Neural cell (in vitro differentiated cells): ENCODE results near the gene ARL4A. TPM values are rescaled to one million over a fixed set of nuclear protein-coding genes. Genes with fewer than 3 reads are reported as not detected.
"Not testable (repeated sequence)": the region's sequence is repeated elsewhere in the genome, so short reads cannot be mapped to it uniquely, and the experiment has no call there.

Experiments
- H2AFZ ChIP-seq: fragments of 200-600, 300-800 bp; sonication (generic), shearing (Covaris generic); 2 replicates; pipeline ENCODE4 v1.6.0; 2014; ENCODE audit warnings: low read depth, mild to moderate bottlenecking, antibody characterized with exemption, low read length, moderate library complexity
- H3F3A ChIP-seq: fragments of 200-600 bp; shearing (Covaris generic); 2 replicates; pipeline ENCODE4 v1.6.1; 2016; ENCODE audit warnings: mild to moderate bottlenecking, moderate library complexity, mixed read lengths, antibody characterized with exemption, low read length; ENCODE audit not compliant: insufficient read depth, poor library complexity, severe bottlenecking
- H3K27ac ChIP-seq: fragments of 200-600, 300-800 bp; sonication (generic), shearing (Covaris generic); 2 replicates; pipeline ENCODE4 v1.5.1; 2014; ENCODE audit warnings: mild to moderate bottlenecking, low read length, moderate library complexity
- H3K27me3 ChIP-seq: fragments of 300-800, 200-600 bp; sonication (generic), shearing (Covaris generic); 2 replicates; pipeline ENCODE4 v1.6.0; 2014; ENCODE audit warnings: mild to moderate bottlenecking, low read depth, low read length, moderate library complexity; ENCODE audit not compliant: insufficient read depth
- H3K36me3 ChIP-seq: fragments of 300-800, 200-600 bp; sonication (generic), shearing (Covaris generic); 2 replicates; pipeline ENCODE4 v1.5.1; 2014; ENCODE audit warnings: mild to moderate bottlenecking, antibody characterized with exemption, low read length, moderate library complexity; ENCODE audit not compliant: insufficient read depth
- H3K4me2 ChIP-seq: fragments of 300-800, 200-600 bp; sonication (generic), shearing (Covaris generic); 2 replicates; pipeline ENCODE4 v1.6.0; 2014; ENCODE audit warnings: mild to moderate bottlenecking, low read length
- H3K4me3 ChIP-seq: fragments of 300-800, 200-600 bp; sonication (generic), shearing (Covaris generic); 2 replicates; pipeline ENCODE4 v1.5.1; 2014; ENCODE audit warnings: mild to moderate bottlenecking, low read length, moderate library complexity
- H3K79me2 ChIP-seq: fragments of 200-600 bp; shearing (Covaris generic); replicated peaks from 2 replicates; pipeline ENCODE4 v1.6.0; 2014; ENCODE audit warnings: mild to moderate bottlenecking, low read length, moderate library complexity; ENCODE audit not compliant: insufficient read depth
- H3K9ac ChIP-seq: fragments of 300-800, 200-600 bp; sonication (generic), shearing (Covaris generic); 2 replicates; pipeline ENCODE4 v1.6.1; 2016; ENCODE audit warnings: mild to moderate bottlenecking, low read length, mixed read lengths
- H3K9me2 ChIP-seq: fragments of 200-600 bp; shearing (Covaris generic); 2 replicates; pipeline ENCODE4 v1.6.1; 2016; ENCODE audit warnings: mild to moderate bottlenecking, low read length, mixed read lengths; ENCODE audit not compliant: insufficient read depth
- H3K9me3 ChIP-seq: fragments of 200-600, 300-800 bp; sonication (generic), shearing (Covaris generic); 2 replicates; pipeline ENCODE4 v1.6.1; 2016; ENCODE audit warnings: mild to moderate bottlenecking, mixed run types, low read length, moderate library complexity, mixed read lengths
- H4K20me1 ChIP-seq: fragments of 200-600 bp; shearing (Covaris generic); 2 replicates; pipeline ENCODE4 v1.6.1; 2016; ENCODE audit warnings: mild to moderate bottlenecking, mixed run types; ENCODE audit not compliant: insufficient read depth
- EP300 ChIP-seq: fragments of 450-650 bp; conservative IDR thresholded peaks from 2 replicates; pipeline ENCODE4 v1.6.1; 2014; ENCODE audit warnings: antibody characterized with exemption, mild to moderate bottlenecking, moderate library complexity; ENCODE audit not compliant: poor library complexity, severe bottlenecking
- EZH2 ChIP-seq: fragments of 200-600, 300-800 bp; shearing (Covaris generic), sonication (generic); IDR thresholded peaks from 2 replicates; pipeline ENCODE4 v1.6.1; 2014; ENCODE audit warnings: antibody characterized with exemption, low read length, borderline replicate concordance, mild to moderate bottlenecking; ENCODE audit not compliant: insufficient read depth, poor library complexity, severe bottlenecking
- MXI1 ChIP-seq: fragments of 450-650 bp; conservative IDR thresholded peaks from 2 replicates; pipeline ENCODE4 v1.6.1; 2014; ENCODE audit warnings: antibody characterized with exemption, mild to moderate bottlenecking; ENCODE audit not compliant: poor library complexity, severe bottlenecking
- POLR2AphosphoS5 ChIP-seq: IDR thresholded peaks from 2 replicates; pipeline ENCODE4 v1.6.1; 2012
- RAD21 ChIP-seq: fragments of 450-650 bp; conservative IDR thresholded peaks from 2 replicates; pipeline ENCODE4 v1.6.1; 2014; ENCODE audit warnings: antibody characterized with exemption, mild to moderate bottlenecking, moderate library complexity
- SMC3 ChIP-seq: fragments of 450-650 bp; conservative IDR thresholded peaks from 2 replicates; pipeline ENCODE4 v1.6.1; 2014; ENCODE audit warnings: antibody characterized with exemption, mild to moderate bottlenecking, moderate library complexity; ENCODE audit not compliant: poor library complexity
- TAF1 ChIP-seq: IDR thresholded peaks from 2 replicates; pipeline ENCODE4 v1.6.1; 2012; ENCODE audit warnings: low read depth
- polyA plus RNA-seq: library from polyadenylated mRNA; depleted of rRNA; stranded (reverse); fragments of >200 nt; gene quantifications from 2 replicates; pipeline ENCODE4 v1.2.3, GENCODE V29; 2014
- TF ChIP-seq, protein P1 (sequence below): IDR thresholded peaks from 2 replicates; pipeline ENCODE4 v1.6.1; 2012; ENCODE audit warnings: borderline replicate concordance
- TF ChIP-seq, protein P2 (sequence below): fragments of 450-650 bp; IDR thresholded peaks from 2 replicates; pipeline ENCODE4 v1.5.1; 2014; ENCODE audit warnings: antibody characterized with exemption, mild to moderate bottlenecking, moderate library complexity; ENCODE audit not compliant: poor library complexity, severe bottlenecking

The ARL4A gene
- polyA plus RNA-seq, 1 donor from 2014 or later = 10.9 TPM

DNA sequence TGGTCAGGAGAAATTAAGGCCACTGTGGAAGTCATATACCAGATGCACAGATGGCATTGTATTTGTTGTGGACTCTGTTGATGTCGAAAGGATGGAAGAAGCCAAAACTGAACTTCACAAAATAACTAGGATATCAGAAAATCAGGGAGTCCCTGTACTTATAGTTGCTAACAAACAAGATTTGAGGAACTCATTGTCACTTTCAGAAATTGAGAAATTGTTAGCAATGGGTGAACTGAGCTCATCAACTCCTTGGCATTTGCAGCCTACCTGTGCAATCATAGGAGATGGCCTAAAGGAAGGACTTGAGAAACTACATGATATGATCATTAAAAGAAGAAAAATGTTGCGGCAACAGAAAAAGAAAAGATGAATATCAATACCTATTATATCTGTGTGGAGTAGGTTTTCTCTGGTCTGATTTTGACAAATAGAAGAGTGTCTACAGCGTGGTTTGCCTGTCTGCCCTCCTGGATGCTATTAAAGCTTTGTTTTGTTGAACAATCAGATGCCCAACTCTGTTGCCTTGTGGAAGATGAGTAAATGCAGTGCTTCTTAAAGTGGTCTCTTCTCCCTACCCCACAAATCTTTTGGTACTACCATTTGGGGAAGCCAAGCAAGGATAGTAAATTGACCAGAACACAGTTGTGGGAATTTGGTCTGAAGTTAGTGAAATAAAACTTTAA is 1.2 kb downstream of the ARL4A start:
- H2AFZ ChIP-seq, H3K27me3 ChIP-seq, H3K4me2 ChIP-seq, H3K9ac ChIP-seq, H4K20me1 ChIP-seq, H3K27ac ChIP-seq, H3K9me2 ChIP-seq, H3K4me3 ChIP-seq, H3K36me3 ChIP-seq, H3K79me2 ChIP-seq, H3K9me3 ChIP-seq, H3F3A ChIP-seq: not testable (repeated sequence)

DNA sequence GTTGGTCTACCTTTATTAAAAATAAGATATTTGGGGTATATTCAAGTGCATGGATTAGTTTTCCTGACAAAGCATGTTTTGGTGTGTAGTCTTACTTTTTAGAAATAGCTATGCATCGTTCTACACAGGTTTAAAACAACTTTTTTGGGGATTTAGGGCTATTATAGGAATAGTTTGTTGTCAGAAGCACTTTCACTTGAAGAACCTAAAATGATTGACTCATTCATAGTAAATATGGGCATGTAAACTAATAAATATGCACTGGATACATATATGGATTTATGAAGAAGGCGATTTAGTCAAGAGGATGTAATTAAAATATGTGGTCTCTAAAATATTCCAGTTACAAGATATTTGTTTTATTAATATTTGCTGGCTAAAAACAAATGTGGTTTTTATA is 2.0 kb downstream of the ARL4A start:
- no peak overlapping the region for H3K4me2 ChIP-seq
- no peaks in the 10 kb centered on the region for H3F3A ChIP-seq
- H3K27me3 ChIP-seq = no peaks in the 10 kb centered on the region
- no peak overlapping the region for H2AFZ ChIP-seq
- H3K9ac ChIP-seq = no peak overlapping the region
- H3K27ac ChIP-seq = no peak overlapping the region
- no peak overlapping the region for H3K4me3 ChIP-seq
- no peak for TF ChIP-seq RAD21
- TF ChIP-seq EZH2 = no peak
- TF ChIP-seq MXI1 = no peak
- no peak for TF ChIP-seq EP300
- TF ChIP-seq, protein P1, sequence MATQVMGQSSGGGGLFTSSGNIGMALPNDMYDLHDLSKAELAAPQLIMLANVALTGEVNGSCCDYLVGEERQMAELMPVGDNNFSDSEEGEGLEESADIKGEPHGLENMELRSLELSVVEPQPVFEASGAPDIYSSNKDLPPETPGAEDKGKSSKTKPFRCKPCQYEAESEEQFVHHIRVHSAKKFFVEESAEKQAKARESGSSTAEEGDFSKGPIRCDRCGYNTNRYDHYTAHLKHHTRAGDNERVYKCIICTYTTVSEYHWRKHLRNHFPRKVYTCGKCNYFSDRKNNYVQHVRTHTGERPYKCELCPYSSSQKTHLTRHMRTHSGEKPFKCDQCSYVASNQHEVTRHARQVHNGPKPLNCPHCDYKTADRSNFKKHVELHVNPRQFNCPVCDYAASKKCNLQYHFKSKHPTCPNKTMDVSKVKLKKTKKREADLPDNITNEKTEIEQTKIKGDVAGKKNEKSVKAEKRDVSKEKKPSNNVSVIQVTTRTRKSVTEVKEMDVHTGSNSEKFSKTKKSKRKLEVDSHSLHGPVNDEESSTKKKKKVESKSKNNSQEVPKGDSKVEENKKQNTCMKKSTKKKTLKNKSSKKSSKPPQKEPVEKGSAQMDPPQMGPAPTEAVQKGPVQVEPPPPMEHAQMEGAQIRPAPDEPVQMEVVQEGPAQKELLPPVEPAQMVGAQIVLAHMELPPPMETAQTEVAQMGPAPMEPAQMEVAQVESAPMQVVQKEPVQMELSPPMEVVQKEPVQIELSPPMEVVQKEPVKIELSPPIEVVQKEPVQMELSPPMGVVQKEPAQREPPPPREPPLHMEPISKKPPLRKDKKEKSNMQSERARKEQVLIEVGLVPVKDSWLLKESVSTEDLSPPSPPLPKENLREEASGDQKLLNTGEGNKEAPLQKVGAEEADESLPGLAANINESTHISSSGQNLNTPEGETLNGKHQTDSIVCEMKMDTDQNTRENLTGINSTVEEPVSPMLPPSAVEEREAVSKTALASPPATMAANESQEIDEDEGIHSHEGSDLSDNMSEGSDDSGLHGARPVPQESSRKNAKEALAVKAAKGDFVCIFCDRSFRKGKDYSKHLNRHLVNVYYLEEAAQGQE = no peak
- TF ChIP-seq TAF1 = no peak
- TF ChIP-seq POLR2AphosphoS5 = no peak
- no peak for TF ChIP-seq SMC3
- TF ChIP-seq, protein P2, sequence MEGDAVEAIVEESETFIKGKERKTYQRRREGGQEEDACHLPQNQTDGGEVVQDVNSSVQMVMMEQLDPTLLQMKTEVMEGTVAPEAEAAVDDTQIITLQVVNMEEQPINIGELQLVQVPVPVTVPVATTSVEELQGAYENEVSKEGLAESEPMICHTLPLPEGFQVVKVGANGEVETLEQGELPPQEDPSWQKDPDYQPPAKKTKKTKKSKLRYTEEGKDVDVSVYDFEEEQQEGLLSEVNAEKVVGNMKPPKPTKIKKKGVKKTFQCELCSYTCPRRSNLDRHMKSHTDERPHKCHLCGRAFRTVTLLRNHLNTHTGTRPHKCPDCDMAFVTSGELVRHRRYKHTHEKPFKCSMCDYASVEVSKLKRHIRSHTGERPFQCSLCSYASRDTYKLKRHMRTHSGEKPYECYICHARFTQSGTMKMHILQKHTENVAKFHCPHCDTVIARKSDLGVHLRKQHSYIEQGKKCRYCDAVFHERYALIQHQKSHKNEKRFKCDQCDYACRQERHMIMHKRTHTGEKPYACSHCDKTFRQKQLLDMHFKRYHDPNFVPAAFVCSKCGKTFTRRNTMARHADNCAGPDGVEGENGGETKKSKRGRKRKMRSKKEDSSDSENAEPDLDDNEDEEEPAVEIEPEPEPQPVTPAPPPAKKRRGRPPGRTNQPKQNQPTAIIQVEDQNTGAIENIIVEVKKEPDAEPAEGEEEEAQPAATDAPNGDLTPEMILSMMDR = no peak
- H3K36me3 ChIP-seq = no peaks in the 10 kb centered on the region
- H3K9me2 ChIP-seq = no peaks in the 10 kb centered on the region
- H4K20me1 ChIP-seq = no peaks in the 10 kb centered on the region
- H3K9me3 ChIP-seq = no peaks in the 10 kb centered on the region
- peaks cover 3% of the 10 kb centered on the region for H3K79me2 ChIP-seq
